ENCODE measurements around the gene RPRM. TPM values are rescaled to one million over a fixed set of nuclear protein-coding genes. Genes with fewer than 3 reads are reported as not detected.

Gene RPRM
- total and polyA plus RNA-seq, 2 donors from 2014 or later: 0.16 to 1.3 TPM

DNA sequence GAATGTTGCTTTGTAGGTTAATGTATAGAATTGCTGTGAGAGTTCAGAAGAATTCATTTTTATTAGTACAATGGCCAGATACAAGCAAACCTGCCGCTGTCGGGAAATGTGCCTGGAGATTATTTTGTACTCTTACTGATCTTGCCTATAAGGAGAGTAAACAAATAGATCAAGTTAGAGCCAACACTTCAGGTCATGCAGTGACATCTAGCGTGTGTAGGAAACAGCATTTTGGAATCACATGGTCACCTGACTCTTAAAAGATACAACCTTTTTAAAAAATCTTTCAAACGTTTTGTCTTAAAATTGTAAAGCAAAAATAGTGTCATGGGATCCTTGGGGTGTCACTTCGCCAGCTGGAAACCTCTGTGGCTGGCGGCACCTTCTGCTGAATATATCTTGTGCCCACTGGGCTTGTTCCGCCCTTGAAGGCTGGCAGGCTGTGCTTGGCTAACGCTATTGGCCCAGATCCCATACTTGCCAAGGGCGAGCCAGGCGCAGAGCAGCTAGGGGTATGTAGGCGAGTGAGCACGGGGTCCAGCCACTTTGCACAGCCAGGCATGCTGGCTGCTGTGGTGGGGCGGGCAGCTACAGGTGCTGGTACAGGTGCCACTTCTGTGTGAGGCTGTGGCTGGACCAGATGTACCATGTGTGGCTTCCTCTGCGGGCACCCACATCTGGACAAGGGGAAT, 19.5 kb upstream of the RPRM start:
- no peaks in the 10 kb centered on the region for H3K9me3 ChIP-seq (ENCODE audit: control insufficient read depth in 2 of 3, insufficient read depth in 1 of 3, low read length in 3 of 3)
- no peaks in the 10 kb centered on the region for H3K4me1 ChIP-seq (ENCODE audit: control insufficient read depth in 2 of 3, insufficient read depth in 2 of 3, low read depth in 1 of 3, low read length in 3 of 3)
- no peaks in the 10 kb centered on the region for H3K36me3 ChIP-seq (ENCODE audit: control insufficient read depth in 2 of 3, insufficient read depth in 3 of 3, low read length in 3 of 3)
- intact Hi-C loops (cut with DNase I): no loop called here
- H3K4me3 ChIP-seq (ENCODE audit: low read length in 3 of 3): no peak overlapping the region
- TF ChIP-seq, protein P1, sequence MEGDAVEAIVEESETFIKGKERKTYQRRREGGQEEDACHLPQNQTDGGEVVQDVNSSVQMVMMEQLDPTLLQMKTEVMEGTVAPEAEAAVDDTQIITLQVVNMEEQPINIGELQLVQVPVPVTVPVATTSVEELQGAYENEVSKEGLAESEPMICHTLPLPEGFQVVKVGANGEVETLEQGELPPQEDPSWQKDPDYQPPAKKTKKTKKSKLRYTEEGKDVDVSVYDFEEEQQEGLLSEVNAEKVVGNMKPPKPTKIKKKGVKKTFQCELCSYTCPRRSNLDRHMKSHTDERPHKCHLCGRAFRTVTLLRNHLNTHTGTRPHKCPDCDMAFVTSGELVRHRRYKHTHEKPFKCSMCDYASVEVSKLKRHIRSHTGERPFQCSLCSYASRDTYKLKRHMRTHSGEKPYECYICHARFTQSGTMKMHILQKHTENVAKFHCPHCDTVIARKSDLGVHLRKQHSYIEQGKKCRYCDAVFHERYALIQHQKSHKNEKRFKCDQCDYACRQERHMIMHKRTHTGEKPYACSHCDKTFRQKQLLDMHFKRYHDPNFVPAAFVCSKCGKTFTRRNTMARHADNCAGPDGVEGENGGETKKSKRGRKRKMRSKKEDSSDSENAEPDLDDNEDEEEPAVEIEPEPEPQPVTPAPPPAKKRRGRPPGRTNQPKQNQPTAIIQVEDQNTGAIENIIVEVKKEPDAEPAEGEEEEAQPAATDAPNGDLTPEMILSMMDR (IDR thresholded peaks at IDR 0.05; ENCODE audit: borderline replicate concordance, extremely low read depth, insufficient read depth): no peak
- H3K27ac ChIP-seq (ENCODE audit: low read depth in 2 of 2, low read length in 2 of 2): no peak overlapping the region
- no peak for DNase-seq
- no peak for FAIRE-seq
- no peak overlapping the region for H3K9ac ChIP-seq (ENCODE audit: low read length in 3 of 3)
- no peaks in the 10 kb centered on the region for H3K27me3 ChIP-seq (ENCODE audit: control insufficient read depth, insufficient read depth, low read length)

- no peak for FAIRE-seq
- Histone ChIP-seq H3K36me3 (ENCODE audit: control insufficient read depth in 2 of 3, insufficient read depth in 3 of 3, low read length in 3 of 3) (no peaks in the 10 kb centered on the region), H3K9me3 (ENCODE audit: control insufficient read depth in 2 of 3, insufficient read depth in 1 of 3, low read length in 3 of 3) (no peaks in the 10 kb centered on the region), H3K27me3 (ENCODE audit: control insufficient read depth, insufficient read depth, low read length) (no peaks in the 10 kb centered on the region), H3K27ac (ENCODE audit: low read depth in 2 of 2, low read length in 2 of 2) (no peak overlapping the region), H3K4me3 (ENCODE audit: low read length in 3 of 3) (no peak overlapping the region), H3K4me1 (ENCODE audit: control insufficient read depth in 2 of 3, insufficient read depth in 2 of 3, low read depth in 1 of 3, low read length in 3 of 3) (no peaks in the 10 kb centered on the region), H3K9ac (ENCODE audit: low read length in 3 of 3) (no peak overlapping the region)
- intact Hi-C loops (cut with DNase I): no loop called here
- TF ChIP-seq, protein P1 (IDR thresholded peaks at IDR 0.05; ENCODE audit: borderline replicate concordance, extremely low read depth, insufficient read depth): no peak
- no peak for DNase-seq
These were observed 17.2 kb upstream of the RPRM start for GRCh38 chr2:153495725-153496124.

DNA sequence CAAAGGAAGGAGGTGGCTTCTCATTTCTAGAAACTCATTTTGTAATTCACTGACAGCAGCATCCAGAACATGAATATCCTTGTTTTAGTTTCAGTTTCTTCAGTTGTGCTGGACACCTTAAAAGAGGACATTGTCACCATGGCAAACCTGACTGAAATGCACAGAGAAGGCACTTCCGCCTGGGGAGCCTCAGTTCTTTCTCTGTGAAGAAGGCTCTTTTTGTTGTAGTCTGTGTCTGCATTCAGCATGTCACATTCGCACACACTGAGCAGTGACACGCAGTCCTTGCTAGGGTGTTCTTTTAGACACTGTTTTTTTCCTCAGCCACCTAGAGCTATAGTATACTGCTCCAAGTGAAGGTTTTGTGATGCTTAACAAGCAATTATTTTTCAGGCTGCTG, 9.5 kb upstream of the RPRM start:
- intact Hi-C loops (cut with DNase I): no loop called here
- TF ChIP-seq, protein P1 (IDR thresholded peaks at IDR 0.05; ENCODE audit: borderline replicate concordance, extremely low read depth, insufficient read depth): no peak
- H3K9me3 ChIP-seq (ENCODE audit: control insufficient read depth in 2 of 3, insufficient read depth in 1 of 3, low read length in 3 of 3): no peaks in the 10 kb centered on the region
- no peak overlapping the region for H3K9ac ChIP-seq (ENCODE audit: low read length in 3 of 3)
- DNase-seq: no peak
- no peak overlapping the region for H3K4me3 ChIP-seq (ENCODE audit: low read length in 3 of 3)
- H3K27me3 ChIP-seq (ENCODE audit: control insufficient read depth, insufficient read depth, low read length): no peaks in the 10 kb centered on the region
- no peaks in the 10 kb centered on the region for H3K36me3 ChIP-seq (ENCODE audit: control insufficient read depth in 2 of 3, insufficient read depth in 3 of 3, low read length in 3 of 3)
- no peak for FAIRE-seq
- H3K4me1 ChIP-seq (ENCODE audit: control insufficient read depth in 2 of 3, insufficient read depth in 2 of 3, low read depth in 1 of 3, low read length in 3 of 3): no peaks in the 10 kb centered on the region
- H3K27ac ChIP-seq (ENCODE audit: low read depth in 2 of 2, low read length in 2 of 2): no peak overlapping the region

DNA sequence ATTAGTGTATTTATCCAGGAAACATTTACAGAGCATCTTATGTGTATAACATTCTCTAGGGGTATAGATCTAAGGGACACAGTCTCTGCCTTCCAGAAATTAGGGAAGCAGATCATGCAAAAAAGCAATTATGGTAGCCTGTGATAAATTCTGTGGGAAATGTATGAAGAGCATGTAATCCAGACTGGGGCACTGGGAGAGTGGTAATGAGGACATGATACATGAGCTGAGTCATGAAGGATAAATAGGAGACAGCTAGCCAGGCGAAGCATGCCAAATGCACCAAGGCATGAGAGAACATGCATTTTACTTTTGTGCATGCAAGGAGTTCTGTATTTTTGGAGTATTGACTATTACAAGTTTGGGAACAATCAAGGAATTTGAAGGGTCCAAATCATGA, 8.9 kb upstream of the RPRM start:
- Histone ChIP-seq H3K27me3 (ENCODE audit: control insufficient read depth, insufficient read depth, low read length) (no peaks in the 10 kb centered on the region), H3K27ac (ENCODE audit: low read depth in 2 of 2, low read length in 2 of 2) (no peak overlapping the region), H3K4me3 (ENCODE audit: low read length in 3 of 3) (no peak overlapping the region), H3K9me3 (ENCODE audit: control insufficient read depth in 2 of 3, insufficient read depth in 1 of 3, low read length in 3 of 3) (no peaks in the 10 kb centered on the region), H3K9ac (ENCODE audit: low read length in 3 of 3) (no peak overlapping the region), H3K4me1 (ENCODE audit: control insufficient read depth in 2 of 3, insufficient read depth in 2 of 3, low read depth in 1 of 3, low read length in 3 of 3) (no peaks in the 10 kb centered on the region), H3K36me3 (ENCODE audit: control insufficient read depth in 2 of 3, insufficient read depth in 3 of 3, low read length in 3 of 3) (no peaks in the 10 kb centered on the region)
- FAIRE-seq (no peak), DNase-seq (peak in 2 of 5 donors; percentile 13 to 22)
- TF ChIP-seq, protein P1 (IDR thresholded peaks at IDR 0.05; ENCODE audit: borderline replicate concordance, extremely low read depth, insufficient read depth): no peak
- intact Hi-C loops (cut with DNase I): no loop called here

Measured in kidney (tissue), 14 donors.